ENCODE measurements around the gene ALPG.
"Not testable (repeated sequence)": the region's sequence is repeated elsewhere in the genome, so short reads cannot be mapped to it uniquely, and the experiment has no call there.

Gene ALPG

GRCh38 chr2:232377319-232377718 is 29.3 kb upstream of the ALPG start:
- no peak for DNase-seq (ENCODE audit: low spot score)

GRCh38 chr2:232377841-232378734 is 28.6 kb upstream of the ALPG start:
- DNase-seq (ENCODE audit: low spot score), result no peak

GRCh38 chr2:232378735-232379151 is 27.9 kb upstream of the ALPG start, which contains the start of gene ALPP:
Gene ALPP, plus strand, starts transcription at chr2:232378751. Its CDS starts 52 bp downstream, at chr2:232378803.
- DNase-seq (ENCODE audit: low spot score), result not testable (repeated sequence)

- DNase-seq (ENCODE audit: low spot score), result not testable (repeated sequence)
Observed at GRCh38 chr2:232379610-232380590, 26.7 kb upstream of the ALPG start.

GRCh38 chr2:232381204-232382031 is 25.2 kb upstream of the ALPG start:
- DNase-seq (ENCODE audit: low spot score), result not testable (repeated sequence)

- DNase-seq (ENCODE audit: low spot score), result no peak
Observed at GRCh38 chr2:232382331-232383225, 24.1 kb upstream of the ALPG start.

GRCh38 chr2:232384466-232384865 is 22.2 kb upstream of the ALPG start:
- DNase-seq (ENCODE audit: low spot score), result no peak

- not testable (repeated sequence) for DNase-seq (ENCODE audit: low spot score)
Observed at GRCh38 chr2:232385058-232385457, 21.6 kb upstream of the ALPG start.

- DNase-seq (ENCODE audit: low spot score), result no peak
Observed at GRCh38 chr2:232385660-232386489, 20.8 kb upstream of the ALPG start.

GRCh38 chr2:232386490-232386739 is 20.2 kb upstream of the ALPG start:
- no peak for DNase-seq (ENCODE audit: low spot score)

GRCh38 chr2:232386740-232387450 is 19.7 kb upstream of the ALPG start:
- DNase-seq (ENCODE audit: low spot score), result no peak

GRCh38 chr2:232387451-232388171 is 19.0 kb upstream of the ALPG start:
- no peak for DNase-seq (ENCODE audit: low spot score)

GRCh38 chr2:232388324-232388891 is 18.2 kb upstream of the ALPG start:
- DNase-seq (ENCODE audit: low spot score), result no peak

- DNase-seq (ENCODE audit: low spot score), result no peak
Observed at GRCh38 chr2:232389327-232389726, 17.3 kb upstream of the ALPG start.

GRCh38 chr2:232390661-232391060 is 16.0 kb upstream of the ALPG start:
- DNase-seq (ENCODE audit: low spot score), result no peak

- DNase-seq (ENCODE audit: low spot score), result no peak
Observed at GRCh38 chr2:232393556-232393955, 13.1 kb upstream of the ALPG start.

- not testable (repeated sequence) for DNase-seq (ENCODE audit: low spot score)
Observed at GRCh38 chr2:232394431-232394830, 12.2 kb upstream of the ALPG start.

GRCh38 chr2:232395586-232395985 is 11.1 kb upstream of the ALPG start:
- no peak for DNase-seq (ENCODE audit: low spot score)
